Measurements from ENCODE around the gene KCTD21.

- no peak for TF ChIP-seq CTCF (IDR thresholded peaks at IDR 0.05; ENCODE audit: low read depth, low read length, missing input control)
- no peak for TF ChIP-seq JUND (IDR thresholded peaks at IDR 0.05)
- no peak for TF ChIP-seq ATF3 (IDR thresholded peaks at IDR 0.05)
- TF ChIP-seq NR2F2 (IDR thresholded peaks at IDR 0.05) = no peak
- TF ChIP-seq RAD21 (IDR thresholded peaks at IDR 0.05) = no peak
- no peak for TF ChIP-seq HNF4A (conservative IDR thresholded peaks at IDR 0.05)
- TF ChIP-seq TAF1 (conservative IDR thresholded peaks at IDR 0.05) = no peak
- TF ChIP-seq REST (IDR thresholded peaks at IDR 0.05) = no peak
- no peak for TF ChIP-seq MAX (IDR thresholded peaks at IDR 0.05)
- TF ChIP-seq RXRA (IDR thresholded peaks at IDR 0.05) = no peak
- TF ChIP-seq GABPA (IDR thresholded peaks at IDR 0.05 in 1 of 2, conservative IDR thresholded peaks at IDR 0.05 in 1 of 2) = no peak
Measured at GRCh38 chr11:78200553-78200952, 12.1 kb upstream of the KCTD21 start.
